ENCODE results near the gene BMP2. TPM values are rescaled to one million over a fixed set of nuclear protein-coding genes. Genes with fewer than 3 reads are reported as not detected.

The BMP2 gene
- total RNA-seq, 1 donor from 2014 or later, result 10.5 TPM

DNA sequence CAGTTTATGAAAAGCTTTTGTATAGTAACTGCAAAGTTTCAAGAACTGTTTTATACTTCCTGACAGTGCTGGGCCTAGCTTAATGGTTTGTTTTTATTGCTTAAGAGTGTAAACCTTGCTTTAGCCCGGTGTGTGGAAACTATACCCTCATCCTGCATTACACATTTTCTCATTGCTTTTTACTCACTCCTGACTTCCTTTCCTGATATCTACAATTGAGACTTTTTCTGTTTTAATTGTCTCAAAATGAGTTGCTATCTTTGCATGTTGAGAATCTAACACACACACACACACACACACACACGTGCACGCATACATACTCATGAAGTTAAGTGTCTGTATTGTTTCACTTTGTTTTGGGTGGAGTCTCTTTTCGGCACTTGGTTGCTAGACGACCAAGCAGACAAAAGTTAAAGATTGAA, 16.7 kb downstream of the BMP2 start:
- Mint-ChIP-seq H3K27ac (no peak overlapping the region), H3K9me3 (no peaks in the 10 kb centered on the region)

DNA sequence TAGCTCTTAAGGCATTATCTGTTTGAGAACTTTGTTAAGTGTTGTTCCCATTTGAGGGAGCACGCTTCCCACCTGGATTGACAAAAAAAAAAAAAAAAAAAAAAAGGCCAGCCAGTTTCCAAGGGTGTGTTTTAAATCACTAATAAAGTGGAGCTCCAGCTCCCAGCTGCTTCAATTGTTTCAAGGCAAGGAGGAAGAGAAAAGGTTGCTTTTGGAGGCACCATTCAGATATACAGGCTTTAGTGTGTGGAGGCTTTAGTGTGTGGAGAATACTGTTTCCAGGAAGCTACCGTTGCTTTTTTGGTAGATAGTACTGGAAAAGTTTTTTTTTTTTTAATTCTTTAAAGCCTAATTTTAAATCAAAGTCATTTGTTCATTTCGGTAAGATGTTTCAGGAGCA, 17.3 kb downstream of the BMP2 start:
- no peak overlapping the region for H3K27ac Mint-ChIP-seq
- H3K36me3 Mint-ChIP-seq, result no peaks in the 10 kb centered on the region
- no peaks in the 10 kb centered on the region for H3K9me3 Mint-ChIP-seq

More for the DNA sequence above, 16.7 kb downstream of the BMP2 start:
- DNase-seq (ENCODE audit: low spot score in 2 of 2, unreplicated experiment in 2 of 2), result no peak
- H3K4me3 Mint-ChIP-seq, result no peak overlapping the region
- H3K4me1 Mint-ChIP-seq, result peaks cover 19% of the 10 kb centered on the region
- H3K36me3 Mint-ChIP-seq, result no peaks in the 10 kb centered on the region
- no peaks in the 10 kb centered on the region for H3K27me3 Mint-ChIP-seq (ENCODE audit: low read depth)
- no peak for TF ChIP-seq CTCF (IDR thresholded peaks at IDR 0.05; ENCODE audit: unreplicated experiment)

GRCh38 chr20:6786548-6786947, 19.1 kb downstream of the BMP2 start:
- Mint-ChIP-seq H3K4me3 (no peak overlapping the region), H3K4me1 (peaks cover 5% of the 10 kb centered on the region), H3K27ac (no peak overlapping the region), H3K36me3 (no peaks in the 10 kb centered on the region), H3K9me3 (no peaks in the 10 kb centered on the region), H3K27me3 (ENCODE audit: low read depth) (no peaks in the 10 kb centered on the region)
- TF ChIP-seq CTCF (IDR thresholded peaks at IDR 0.05; ENCODE audit: unreplicated experiment), result no peak
- no peak for DNase-seq (ENCODE audit: low spot score in 2 of 2, unreplicated experiment in 2 of 2)

More for the DNA sequence above, 17.3 kb downstream of the BMP2 start:
- Mint-ChIP-seq H3K4me3 (no peak overlapping the region), H3K4me1 (peaks cover 16% of the 10 kb centered on the region), H3K27me3 (ENCODE audit: low read depth) (no peaks in the 10 kb centered on the region)
- TF ChIP-seq CTCF (IDR thresholded peaks at IDR 0.05; ENCODE audit: unreplicated experiment), result no peak
- DNase-seq (ENCODE audit: low spot score in 2 of 2, unreplicated experiment in 2 of 2), result no peak

DNA sequence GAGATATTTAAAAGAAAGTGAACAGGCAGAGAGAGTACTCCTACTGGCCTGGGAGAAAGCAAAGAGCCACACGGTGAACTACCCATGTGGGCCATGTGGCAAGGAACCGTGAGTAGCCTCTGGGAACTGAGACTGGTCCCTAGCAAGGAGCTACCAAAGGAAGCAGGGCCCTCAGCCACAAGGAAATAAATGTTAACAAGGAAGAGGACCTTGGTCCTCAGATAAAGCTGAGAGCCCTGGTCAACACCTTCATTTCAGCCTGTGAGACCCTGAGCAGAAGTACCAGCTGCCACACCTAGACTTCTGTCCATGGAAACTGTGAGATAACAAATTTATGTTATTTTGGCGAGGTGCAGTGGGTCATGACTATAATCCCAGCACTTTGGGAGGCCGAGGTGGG, 25.3 kb downstream of the BMP2 start:
- Mint-ChIP-seq H3K27me3 (ENCODE audit: low read depth) (peaks cover 28% of the 10 kb centered on the region), H3K27ac (no peak overlapping the region), H3K36me3 (no peaks in the 10 kb centered on the region), H3K9me3 (no peaks in the 10 kb centered on the region), H3K4me1 (no peaks in the 10 kb centered on the region), H3K4me3 (no peak overlapping the region)
- no peak for DNase-seq (ENCODE audit: low spot score in 2 of 2, unreplicated experiment in 2 of 2)
- TF ChIP-seq CTCF (IDR thresholded peaks at IDR 0.05; ENCODE audit: unreplicated experiment), result no peak

DNA sequence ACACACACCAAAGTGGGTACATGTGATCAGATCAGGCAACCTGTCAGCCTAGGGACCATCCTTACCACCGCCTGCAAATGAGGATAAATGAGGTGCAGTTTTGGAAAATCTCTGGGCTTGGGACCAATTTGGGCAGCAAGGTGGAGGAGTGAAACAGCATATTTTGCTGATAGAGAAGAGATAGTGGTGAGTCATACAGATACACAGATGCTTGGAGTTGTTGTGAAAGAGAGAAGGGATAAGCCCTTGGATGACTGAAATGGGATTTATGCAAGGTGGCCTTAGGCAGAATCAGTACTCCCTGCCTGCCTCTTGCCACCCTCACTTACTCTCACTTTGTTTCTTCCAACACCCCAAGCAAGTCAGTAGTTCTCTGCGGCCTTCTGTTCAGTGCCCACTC, 34.7 kb downstream of the BMP2 start:
- DNase-seq (ENCODE audit: low spot score in 2 of 2, unreplicated experiment in 2 of 2), result no peak
- Mint-ChIP-seq H3K9me3 (peaks cover 18% of the 10 kb centered on the region), H3K36me3 (no peaks in the 10 kb centered on the region), H3K27me3 (ENCODE audit: low read depth) (peaks cover 10% of the 10 kb centered on the region), H3K4me3 (no peak overlapping the region), H3K27ac (no peak overlapping the region), H3K4me1 (no peaks in the 10 kb centered on the region)
- no peak for TF ChIP-seq CTCF (IDR thresholded peaks at IDR 0.05; ENCODE audit: unreplicated experiment)

DNA sequence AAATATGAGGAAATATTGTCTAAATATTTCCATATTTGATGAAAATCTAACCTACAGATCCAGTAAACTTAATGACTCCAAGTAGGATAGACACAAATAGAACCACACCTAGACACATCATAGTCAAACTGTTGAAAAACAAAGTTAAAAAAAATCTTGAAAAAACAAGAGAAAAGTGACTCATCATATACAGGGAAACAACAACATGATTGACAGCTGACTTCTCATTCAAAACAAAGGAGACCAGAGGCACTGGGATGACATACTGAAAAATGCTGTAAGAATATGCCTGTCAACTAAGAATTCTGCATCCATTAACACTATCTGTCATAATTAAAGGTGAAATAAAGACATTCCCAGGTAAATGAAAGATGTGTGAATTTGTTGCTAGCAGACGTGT, 38.8 kb downstream of the BMP2 start:
- Mint-ChIP-seq H3K27ac (no peak overlapping the region), H3K4me1 (peaks cover 6% of the 10 kb centered on the region), H3K36me3 (no peaks in the 10 kb centered on the region), H3K4me3 (no peak overlapping the region), H3K27me3 (ENCODE audit: low read depth) (no peaks in the 10 kb centered on the region), H3K9me3 (peaks cover 18% of the 10 kb centered on the region)
- TF ChIP-seq CTCF (IDR thresholded peaks at IDR 0.05; ENCODE audit: unreplicated experiment), result no peak
- DNase-seq (ENCODE audit: low spot score in 2 of 2, unreplicated experiment in 2 of 2), result no peak

Measured in mesothelial cell of epicardium (in vitro differentiated cells).